ENCODE results near the gene FMN2.

FMN2 gene

GRCh38 chr1:240282061-240282830 is 190.6 kb downstream of the FMN2 start:
- 97% methylated on average over 4 to 7 of the region's 7 CpGs for WGBS, 2 experiments (ENCODE audit: insufficient coverage in 2 of 2)
- Histone ChIP-seq H3K36me3 (ENCODE audit: control insufficient read depth, insufficient read depth, low read length) (no peaks in the 10 kb centered on the region), H3K4me3 (ENCODE audit: extremely low read depth, insufficient read depth, low read length, poor library complexity, severe bottlenecking) (no peak overlapping the region), H3K9me3 (ENCODE audit: control insufficient read depth, low read length) (no peaks in the 10 kb centered on the region), H3K4me1 (ENCODE audit: control insufficient read depth, insufficient read depth, low read length, poor library complexity, severe bottlenecking) (no peaks in the 10 kb centered on the region), H3K27ac (ENCODE audit: low read depth, low read length, severe bottlenecking) (no peak overlapping the region)

DNA sequence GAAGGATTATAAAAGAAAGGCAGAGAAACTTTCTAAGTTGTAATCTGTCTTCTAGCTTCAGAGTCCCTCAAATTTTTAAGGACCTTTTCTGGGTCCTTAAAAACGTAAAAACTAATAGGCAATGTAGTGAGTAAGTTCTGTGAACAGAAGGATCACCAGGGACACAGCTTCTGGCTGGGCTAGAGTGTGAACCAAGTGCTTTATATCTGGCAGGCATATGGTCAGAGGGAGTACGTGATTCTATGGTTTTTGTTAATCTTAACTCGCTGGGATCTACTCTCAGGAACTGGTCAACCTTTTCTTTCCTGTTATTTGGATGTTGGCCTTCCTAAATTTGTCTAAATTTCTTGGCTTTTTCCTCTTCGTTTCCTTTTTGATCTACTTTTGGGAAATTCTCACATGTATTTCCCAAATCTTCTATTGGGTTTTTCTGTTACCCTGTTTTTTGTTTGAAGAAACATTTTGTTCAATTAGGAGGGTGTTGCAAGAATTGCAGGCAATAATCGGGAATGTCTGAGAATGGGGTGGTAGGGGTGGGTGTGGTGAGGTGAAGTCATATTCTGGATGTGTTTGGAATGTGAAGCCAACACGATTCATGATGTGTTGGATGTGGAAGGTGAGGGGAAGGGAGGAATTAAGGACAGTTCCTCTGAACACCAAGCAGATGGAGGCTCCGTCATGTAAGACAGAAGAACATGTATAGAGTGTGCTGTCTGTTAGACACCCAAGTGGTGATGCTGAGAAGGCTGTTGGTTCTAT is 193.2 kb downstream of the FMN2 start:
- H3K4me1 ChIP-seq (ENCODE audit: control insufficient read depth, insufficient read depth, low read length, poor library complexity, severe bottlenecking), result no peaks in the 10 kb centered on the region
- WGBS, 2 experiments (ENCODE audit: insufficient coverage in 2 of 2), result 89% methylated on average over 4 to 6 of the region's 7 CpGs
- no peaks in the 10 kb centered on the region for H3K9me3 ChIP-seq (ENCODE audit: control insufficient read depth, low read length)
- H3K4me3 ChIP-seq (ENCODE audit: extremely low read depth, insufficient read depth, low read length, poor library complexity, severe bottlenecking), result no peak overlapping the region
- H3K36me3 ChIP-seq (ENCODE audit: control insufficient read depth, insufficient read depth, low read length), result no peaks in the 10 kb centered on the region
- H3K27ac ChIP-seq (ENCODE audit: low read depth, low read length, severe bottlenecking), result no peak overlapping the region

DNA sequence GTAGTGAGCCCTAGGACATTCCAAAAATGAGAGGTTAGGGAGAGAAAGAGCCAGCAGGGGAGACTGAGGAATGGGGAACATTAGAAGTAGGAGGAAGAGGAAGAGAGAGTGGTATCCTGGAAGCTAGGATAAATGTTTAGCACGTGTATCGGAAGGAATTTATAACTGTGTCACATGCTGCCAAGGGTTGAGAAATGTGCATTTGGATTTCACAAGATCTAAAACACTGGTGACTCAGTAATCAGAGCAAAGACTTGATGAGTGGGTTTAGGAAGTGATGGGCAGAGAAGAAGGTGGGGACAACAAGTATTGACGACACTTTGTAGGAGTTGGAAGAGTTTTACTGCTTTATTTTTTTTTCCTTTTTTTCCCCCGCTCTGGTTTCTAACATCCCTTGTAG is 193.9 kb downstream of the FMN2 start:
- WGBS, 2 experiments (ENCODE audit: insufficient coverage in 2 of 2), result 92 to 97% methylated on average over 2 of the region's 4 CpGs
- no peaks in the 10 kb centered on the region for H3K36me3 ChIP-seq (ENCODE audit: control insufficient read depth, insufficient read depth, low read length)

DNA sequence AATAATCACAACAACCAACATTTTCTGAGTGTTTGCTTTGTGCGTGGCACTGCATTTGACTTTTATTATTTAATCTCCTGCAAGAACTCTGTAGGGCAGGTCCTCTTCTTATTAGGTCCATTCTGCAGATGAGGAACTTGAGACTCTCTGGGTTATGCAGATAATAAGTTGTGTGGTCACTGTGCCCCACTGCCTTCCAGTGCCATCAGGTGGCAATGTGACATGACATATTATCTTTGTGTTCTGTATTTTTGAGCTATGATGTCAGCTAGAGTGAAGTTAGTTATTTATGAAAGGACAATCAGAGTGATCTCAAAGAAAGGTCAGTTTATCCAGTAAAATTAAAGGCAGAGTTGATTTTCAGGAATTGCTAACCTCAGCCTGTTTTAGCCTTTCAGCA is 196.0 kb downstream of the FMN2 start:
- H3K4me1 ChIP-seq (ENCODE audit: control insufficient read depth, insufficient read depth, low read length, poor library complexity, severe bottlenecking), result no peaks in the 10 kb centered on the region
- no peak overlapping the region for H3K4me3 ChIP-seq (ENCODE audit: extremely low read depth, insufficient read depth, low read length, poor library complexity, severe bottlenecking)
- H3K36me3 ChIP-seq (ENCODE audit: control insufficient read depth, insufficient read depth, low read length), result no peaks in the 10 kb centered on the region
- no CpG with 5 or more reads among the region's 1 CpG for WGBS, 2 experiments (ENCODE audit: insufficient coverage in 2 of 2)
- H3K9me3 ChIP-seq (ENCODE audit: control insufficient read depth, low read length), result no peaks in the 10 kb centered on the region
- no peak overlapping the region for H3K27ac ChIP-seq (ENCODE audit: low read depth, low read length, severe bottlenecking)

More for the DNA sequence above, 193.9 kb downstream of the FMN2 start:
- H3K4me1 ChIP-seq (ENCODE audit: control insufficient read depth, insufficient read depth, low read length, poor library complexity, severe bottlenecking), result no peaks in the 10 kb centered on the region
- no peak overlapping the region for H3K27ac ChIP-seq (ENCODE audit: low read depth, low read length, severe bottlenecking)
- no peak overlapping the region for H3K4me3 ChIP-seq (ENCODE audit: extremely low read depth, insufficient read depth, low read length, poor library complexity, severe bottlenecking)
- no peaks in the 10 kb centered on the region for H3K9me3 ChIP-seq (ENCODE audit: control insufficient read depth, low read length)

GRCh38 chr1:240293706-240294105 is 202.0 kb downstream of the FMN2 start:
- Histone ChIP-seq H3K27ac (ENCODE audit: low read depth, low read length, severe bottlenecking) (no peak overlapping the region), H3K9me3 (ENCODE audit: control insufficient read depth, low read length) (no peaks in the 10 kb centered on the region), H3K4me1 (ENCODE audit: control insufficient read depth, insufficient read depth, low read length, poor library complexity, severe bottlenecking) (no peaks in the 10 kb centered on the region), H3K4me3 (ENCODE audit: extremely low read depth, insufficient read depth, low read length, poor library complexity, severe bottlenecking) (no peak overlapping the region), H3K36me3 (ENCODE audit: control insufficient read depth, insufficient read depth, low read length) (no peaks in the 10 kb centered on the region)
- 86% methylated on average over 1 of the region's 2 CpGs; no CpG with 5 or more reads in 1 of the 2 experiments for WGBS, 2 experiments (ENCODE audit: insufficient coverage in 2 of 2)

- WGBS, 2 experiments (ENCODE audit: insufficient coverage in 2 of 2), result 27 to 28% methylated on average over 2 to 3 of the region's 3 CpGs
- H3K27ac ChIP-seq (ENCODE audit: low read depth, low read length, severe bottlenecking), result no peak overlapping the region
- H3K4me3 ChIP-seq (ENCODE audit: extremely low read depth, insufficient read depth, low read length, poor library complexity, severe bottlenecking), result no peak overlapping the region
- no peaks in the 10 kb centered on the region for H3K9me3 ChIP-seq (ENCODE audit: control insufficient read depth, low read length)
- H3K4me1 ChIP-seq (ENCODE audit: control insufficient read depth, insufficient read depth, low read length, poor library complexity, severe bottlenecking), result no peaks in the 10 kb centered on the region
- no peaks in the 10 kb centered on the region for H3K36me3 ChIP-seq (ENCODE audit: control insufficient read depth, insufficient read depth, low read length)
Measured at GRCh38 chr1:240294566-240294965, 202.9 kb downstream of the FMN2 start.

DNA sequence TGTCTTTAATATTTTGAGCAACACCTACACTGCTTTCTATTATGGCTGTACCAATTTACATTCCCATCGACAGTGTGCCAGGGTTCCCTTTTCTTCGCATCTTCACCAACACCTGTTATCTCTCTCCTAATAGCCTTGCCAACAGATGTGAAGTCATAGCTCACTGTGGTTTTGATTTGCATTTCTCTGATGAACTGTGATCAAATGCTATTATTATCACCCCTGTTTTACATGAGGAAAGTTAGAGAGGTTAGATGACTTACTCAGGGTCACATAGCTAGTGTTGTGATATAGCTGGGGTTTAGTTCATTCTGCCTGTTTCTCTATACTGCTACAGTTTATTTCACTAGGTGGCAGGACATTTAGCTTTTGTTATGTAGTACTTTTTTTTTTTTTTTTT is 204.1 kb downstream of the FMN2 start:
- Histone ChIP-seq H3K4me1 (ENCODE audit: control insufficient read depth, insufficient read depth, low read length, poor library complexity, severe bottlenecking) (no peaks in the 10 kb centered on the region), H3K9me3 (ENCODE audit: control insufficient read depth, low read length) (no peaks in the 10 kb centered on the region), H3K36me3 (ENCODE audit: control insufficient read depth, insufficient read depth, low read length) (no peaks in the 10 kb centered on the region), H3K4me3 (ENCODE audit: extremely low read depth, insufficient read depth, low read length, poor library complexity, severe bottlenecking) (no peak overlapping the region), H3K27ac (ENCODE audit: low read depth, low read length, severe bottlenecking) (no peak overlapping the region)
- 100% methylated on average over 1 of the region's 2 CpGs; no CpG with 5 or more reads in 1 of the 2 experiments for whole genome bisulfite sequencing, 2 experiments (ENCODE audit: insufficient coverage in 2 of 2)

GRCh38 chr1:240304466-240304865 is 212.8 kb downstream of the FMN2 start:
- Histone ChIP-seq H3K36me3 (ENCODE audit: control insufficient read depth, insufficient read depth, low read length) (no peaks in the 10 kb centered on the region), H3K4me1 (ENCODE audit: control insufficient read depth, insufficient read depth, low read length, poor library complexity, severe bottlenecking) (no peaks in the 10 kb centered on the region), H3K9me3 (ENCODE audit: control insufficient read depth, low read length) (no peaks in the 10 kb centered on the region), H3K27ac (ENCODE audit: low read depth, low read length, severe bottlenecking) (no peak overlapping the region), H3K4me3 (ENCODE audit: extremely low read depth, insufficient read depth, low read length, poor library complexity, severe bottlenecking) (no peak overlapping the region)
- 74 to 80% methylated on average over 4 of the region's 5 CpGs for WGBS, 2 experiments (ENCODE audit: insufficient coverage in 2 of 2)

DNA sequence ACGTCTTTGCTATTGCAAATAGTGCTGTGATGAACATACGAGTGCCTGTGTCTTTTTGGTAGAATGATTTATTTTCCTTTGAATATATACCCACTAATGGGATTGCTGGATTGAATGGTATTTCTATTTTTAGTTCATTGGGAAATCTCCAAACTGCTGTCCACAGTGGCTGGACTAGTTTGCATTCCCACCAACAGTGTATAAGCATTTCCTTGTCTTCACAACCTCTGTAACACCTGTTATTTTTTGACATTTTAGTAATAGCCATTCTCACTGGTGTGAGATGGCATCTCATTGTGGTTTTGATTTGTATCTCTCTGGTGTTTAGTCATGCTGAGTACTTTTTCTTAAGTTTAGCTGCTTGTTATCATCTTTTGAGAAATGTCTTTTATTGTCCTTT is 215.0 kb downstream of the FMN2 start:
- WGBS, 2 experiments (ENCODE audit: insufficient coverage in 2 of 2), result no CpG with 5 or more reads among the region's 2 CpGs
- H3K4me3 ChIP-seq (ENCODE audit: extremely low read depth, insufficient read depth, low read length, poor library complexity, severe bottlenecking), result no peak overlapping the region

DNA sequence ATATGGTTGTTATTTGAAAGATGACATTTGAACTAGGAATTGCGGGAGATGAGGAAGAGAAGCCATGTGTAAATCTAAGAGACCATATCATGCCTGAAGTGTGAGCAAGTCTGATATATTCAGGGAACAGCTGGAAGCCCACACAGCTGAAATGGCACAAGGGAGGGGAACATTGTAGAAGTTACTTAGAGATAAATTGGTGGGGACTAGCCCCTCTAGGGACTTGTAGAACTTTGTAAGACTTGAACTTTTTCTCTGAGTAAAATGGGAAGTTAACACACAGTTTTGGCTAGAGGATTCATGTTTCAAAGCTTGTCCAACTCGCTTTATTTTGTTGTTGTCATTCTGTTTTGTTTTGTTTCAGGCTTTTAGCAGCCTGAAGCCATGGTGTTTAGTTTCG is 216.4 kb downstream of the FMN2 start:
- 83 to 93% methylated on average over 2 to 3 of the region's 3 CpGs for WGBS, 2 experiments (ENCODE audit: insufficient coverage in 2 of 2)
- Histone ChIP-seq H3K36me3 (ENCODE audit: control insufficient read depth, insufficient read depth, low read length) (no peaks in the 10 kb centered on the region), H3K4me1 (ENCODE audit: control insufficient read depth, insufficient read depth, low read length, poor library complexity, severe bottlenecking) (peaks cover 9% of the 10 kb centered on the region), H3K27ac (ENCODE audit: low read depth, low read length, severe bottlenecking) (no peak overlapping the region), H3K9me3 (ENCODE audit: control insufficient read depth, low read length) (no peaks in the 10 kb centered on the region), H3K4me3 (ENCODE audit: extremely low read depth, insufficient read depth, low read length, poor library complexity, severe bottlenecking) (no peak overlapping the region)

More for the DNA sequence above, 215.0 kb downstream of the FMN2 start:
- H3K36me3 ChIP-seq (ENCODE audit: control insufficient read depth, insufficient read depth, low read length), result no peaks in the 10 kb centered on the region
- H3K9me3 ChIP-seq (ENCODE audit: control insufficient read depth, low read length), result no peaks in the 10 kb centered on the region
- peaks cover 5% of the 10 kb centered on the region for H3K4me1 ChIP-seq (ENCODE audit: control insufficient read depth, insufficient read depth, low read length, poor library complexity, severe bottlenecking)
- H3K27ac ChIP-seq (ENCODE audit: low read depth, low read length, severe bottlenecking), result no peak overlapping the region

DNA sequence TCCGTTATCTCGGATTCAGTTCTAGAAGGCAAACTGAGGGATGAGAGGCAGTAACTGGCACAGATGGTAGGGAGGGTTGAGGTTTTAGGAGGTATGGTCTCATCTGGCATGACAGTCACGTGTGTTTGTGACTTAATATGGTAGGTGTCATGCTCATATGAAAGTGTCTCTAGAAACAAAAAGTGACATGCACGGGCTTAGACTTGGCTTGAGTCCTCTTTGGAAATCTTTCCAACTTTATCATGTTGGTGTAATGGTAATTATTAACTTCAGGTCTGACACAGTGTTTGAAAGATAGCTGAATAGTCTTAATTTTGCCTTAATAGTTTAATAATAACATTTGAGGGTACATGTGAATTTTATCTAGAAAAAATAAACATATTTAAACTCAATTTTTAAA is 218.1 kb downstream of the FMN2 start:
- Histone ChIP-seq H3K4me1 (ENCODE audit: control insufficient read depth, insufficient read depth, low read length, poor library complexity, severe bottlenecking) (peaks cover 9% of the 10 kb centered on the region), H3K27ac (ENCODE audit: low read depth, low read length, severe bottlenecking) (no peak overlapping the region)
- WGBS, 2 experiments (ENCODE audit: insufficient coverage in 2 of 2), result 67 to 92% methylated on average over 2 to 4 of the region's 4 CpGs

More for the DNA sequence above, 218.1 kb downstream of the FMN2 start:
- H3K36me3 ChIP-seq (ENCODE audit: control insufficient read depth, insufficient read depth, low read length), result no peaks in the 10 kb centered on the region
- no peaks in the 10 kb centered on the region for H3K9me3 ChIP-seq (ENCODE audit: control insufficient read depth, low read length)
- H3K4me3 ChIP-seq (ENCODE audit: extremely low read depth, insufficient read depth, low read length, poor library complexity, severe bottlenecking), result no peak overlapping the region

Data from mesodermal cell (in vitro differentiated cells).